Astrocyte (in vitro differentiated cells and primary cell): ENCODE results near the gene PHF14. TPM values are rescaled to one million over a fixed set of nuclear protein-coding genes. Genes with fewer than 3 reads are reported as not detected.

Experiments used
- DNase-seq: peaks from one replicate; pipeline ENCODE4 v3.0.0-alpha.2; 2010; ENCODE audit warnings: low read depth
- FAIRE-seq: peaks from 2 replicates; lab custom pipeline; 2011; peaks lifted over from hg19 to GRCh38; lab: Jason Lieb, UNC
- H2AFZ ChIP-seq: 2 replicates; pipeline ENCODE4 v1.6.0; 2012; ENCODE audit warnings: low read depth, low read length, inconsistent platforms
- H3K27ac ChIP-seq: 2 replicates; pipeline ENCODE4 v1.5.1; 2011; ENCODE audit warnings: low read depth, low read length, inconsistent platforms
- H3K27me3 ChIP-seq: 2 replicates; pipeline ENCODE4 v1.6.0; 2011; ENCODE audit warnings: low read length, inconsistent platforms; ENCODE audit not compliant: insufficient read depth
- H3K36me3 ChIP-seq: 2 replicates; pipeline ENCODE4 v1.5.1; 2011; ENCODE audit warnings: low read length, inconsistent platforms; ENCODE audit not compliant: insufficient read depth
- H3K4me1 ChIP-seq: 2 replicates; pipeline ENCODE4 v1.5.1; 2011; ENCODE audit warnings: low read length, inconsistent platforms; ENCODE audit not compliant: insufficient read depth
- H3K4me2 ChIP-seq: 2 replicates; pipeline ENCODE4 v1.6.0; 2012; ENCODE audit warnings: low read length, inconsistent platforms
- H3K4me3 ChIP-seq: 2 replicates; pipeline ENCODE4 v1.5.1; 2011; ENCODE audit warnings: low read depth, mild to moderate bottlenecking, low read length, inconsistent platforms; ENCODE audit not compliant: insufficient read depth
- H3K79me2 ChIP-seq: 2 replicates; pipeline ENCODE4 v1.6.0; 2012; ENCODE audit warnings: mild to moderate bottlenecking, low read length, inconsistent platforms; ENCODE audit not compliant: insufficient read depth
- H3K9ac ChIP-seq: 2 replicates; pipeline ENCODE4 v1.6.0; 2012; ENCODE audit warnings: mild to moderate bottlenecking, low read length, inconsistent platforms
- H3K9me3 ChIP-seq: 2 replicates; pipeline ENCODE4 v1.5.1; 2012; ENCODE audit warnings: low read depth, mild to moderate bottlenecking, low read length, inconsistent platforms; ENCODE audit not compliant: insufficient read depth
- H4K20me1 ChIP-seq: 2 replicates; pipeline ENCODE4 v1.6.0; 2012; ENCODE audit warnings: low read length, inconsistent platforms; ENCODE audit not compliant: insufficient read depth
- H3K27ac Mint-ChIP-seq: one replicate; pipeline ENCODE4 v1.8.0; 2021; ENCODE audit warnings: mild to moderate bottlenecking, mixed read lengths; ENCODE audit not compliant: unreplicated experiment
- H3K27me3 Mint-ChIP-seq: one replicate; pipeline ENCODE4 v1.8.0; 2021; ENCODE audit warnings: low read depth, mixed read lengths; ENCODE audit not compliant: unreplicated experiment
- H3K36me3 Mint-ChIP-seq: one replicate; pipeline ENCODE4 v1.8.0; 2021; ENCODE audit warnings: low read depth, mixed read lengths; ENCODE audit not compliant: unreplicated experiment
- H3K4me1 Mint-ChIP-seq: one replicate; pipeline ENCODE4 v1.8.0; 2021; ENCODE audit warnings: low read depth, mixed read lengths; ENCODE audit not compliant: unreplicated experiment
- H3K4me3 Mint-ChIP-seq: one replicate; pipeline ENCODE4 v1.8.0; 2021; ENCODE audit warnings: mild to moderate bottlenecking, moderate library complexity, mixed read lengths; ENCODE audit not compliant: unreplicated experiment
- H3K9me3 Mint-ChIP-seq: one replicate; pipeline ENCODE4 v1.8.0; 2021; ENCODE audit warnings: mild to moderate bottlenecking, mixed read lengths; ENCODE audit not compliant: unreplicated experiment
- EZH2 ChIP-seq: IDR thresholded peaks from 2 replicates; pipeline ENCODE4 v1.6.1; 2012; ENCODE audit warnings: mild to moderate bottlenecking, low read length, inconsistent platforms; ENCODE audit not compliant: insufficient read depth
- total RNA-seq: library from RNA; stranded (reverse); gene quantifications from 2 replicates; pipeline ENCODE4 v1.2.1, GENCODE V29; 2021
- TF ChIP-seq, protein P1 (sequence below): IDR thresholded peaks from 2 replicates; pipeline ENCODE4 v1.5.1; 2011; ENCODE audit warnings: low read depth, mild to moderate bottlenecking, inconsistent platforms, low read length, moderate library complexity; ENCODE audit not compliant: insufficient read depth

The PHF14 gene
- total RNA-seq, 1 donor from 2014 or later: 28.8 TPM

DNA sequence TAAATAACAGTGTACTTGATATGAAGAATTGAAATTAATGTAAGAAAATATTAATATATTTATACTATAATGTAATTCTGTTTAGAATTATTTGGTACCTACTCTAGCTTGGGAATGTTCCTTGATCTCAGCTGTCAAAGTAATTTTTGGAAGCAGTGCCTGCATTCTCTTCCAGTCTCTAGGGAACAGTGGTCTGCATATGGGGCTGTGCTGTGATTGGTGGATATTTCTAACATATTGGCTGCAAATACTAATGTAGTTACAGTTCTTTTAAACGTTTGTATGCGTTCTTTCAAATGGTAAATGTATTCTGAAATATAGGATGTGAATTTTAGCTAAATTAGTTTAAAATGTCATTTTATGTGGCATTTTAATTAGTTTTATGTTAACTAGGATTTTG is 87.2 kb downstream of the PHF14 start:
- Histone ChIP-seq H3K9ac (no peak overlapping the region), H3K4me2 (no peak overlapping the region), H4K20me1 (no peaks in the 10 kb centered on the region), H3K4me1 (no peaks in the 10 kb centered on the region), H3K27ac (no peak overlapping the region), H3K79me2 (no peaks in the 10 kb centered on the region), H3K36me3 (peaks cover 1% of the 10 kb centered on the region), H3K9me3 (no peaks in the 10 kb centered on the region), H3K27me3 (no peaks in the 10 kb centered on the region), H3K4me3 (no peak overlapping the region), H2AFZ (no peak overlapping the region)
- TF ChIP-seq EZH2: no peak
- TF ChIP-seq, protein P1, sequence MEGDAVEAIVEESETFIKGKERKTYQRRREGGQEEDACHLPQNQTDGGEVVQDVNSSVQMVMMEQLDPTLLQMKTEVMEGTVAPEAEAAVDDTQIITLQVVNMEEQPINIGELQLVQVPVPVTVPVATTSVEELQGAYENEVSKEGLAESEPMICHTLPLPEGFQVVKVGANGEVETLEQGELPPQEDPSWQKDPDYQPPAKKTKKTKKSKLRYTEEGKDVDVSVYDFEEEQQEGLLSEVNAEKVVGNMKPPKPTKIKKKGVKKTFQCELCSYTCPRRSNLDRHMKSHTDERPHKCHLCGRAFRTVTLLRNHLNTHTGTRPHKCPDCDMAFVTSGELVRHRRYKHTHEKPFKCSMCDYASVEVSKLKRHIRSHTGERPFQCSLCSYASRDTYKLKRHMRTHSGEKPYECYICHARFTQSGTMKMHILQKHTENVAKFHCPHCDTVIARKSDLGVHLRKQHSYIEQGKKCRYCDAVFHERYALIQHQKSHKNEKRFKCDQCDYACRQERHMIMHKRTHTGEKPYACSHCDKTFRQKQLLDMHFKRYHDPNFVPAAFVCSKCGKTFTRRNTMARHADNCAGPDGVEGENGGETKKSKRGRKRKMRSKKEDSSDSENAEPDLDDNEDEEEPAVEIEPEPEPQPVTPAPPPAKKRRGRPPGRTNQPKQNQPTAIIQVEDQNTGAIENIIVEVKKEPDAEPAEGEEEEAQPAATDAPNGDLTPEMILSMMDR: no peak
- Mint-ChIP-seq H3K4me1 (peaks cover 2% of the 10 kb centered on the region), H3K27ac (no peak overlapping the region), H3K27me3 (no peaks in the 10 kb centered on the region), H3K4me3 (no peak overlapping the region), H3K9me3 (no peaks in the 10 kb centered on the region), H3K36me3 (no peaks in the 10 kb centered on the region)
- no peak for DNase-seq
- no peak for FAIRE-seq

DNA sequence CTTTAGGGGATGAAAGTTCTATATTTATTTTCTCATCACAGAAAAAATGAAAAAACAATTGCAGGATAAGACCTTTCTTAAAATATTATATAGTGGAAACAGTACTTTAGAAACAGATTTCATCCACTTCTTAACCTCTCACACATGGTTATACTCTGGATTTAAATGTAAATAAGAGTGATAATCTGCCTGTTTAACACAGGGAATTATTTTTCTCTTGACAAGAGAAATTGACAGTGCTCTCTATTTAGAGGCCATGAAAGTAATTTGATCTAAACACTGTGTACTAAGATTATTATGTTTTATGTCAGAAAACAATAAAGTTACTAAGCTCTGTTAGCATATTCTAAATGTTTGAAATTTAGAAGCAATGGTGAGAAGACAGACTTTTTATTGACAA is 88.4 kb downstream of the PHF14 start:
- no peaks in the 10 kb centered on the region for H3K9me3 ChIP-seq
- no peaks in the 10 kb centered on the region for H3K36me3 Mint-ChIP-seq
- H3K27me3 ChIP-seq: no peaks in the 10 kb centered on the region
- no peaks in the 10 kb centered on the region for H3K9me3 Mint-ChIP-seq
- FAIRE-seq: no peak
- no peak overlapping the region for H2AFZ ChIP-seq
- no peaks in the 10 kb centered on the region for H3K4me1 Mint-ChIP-seq
- H3K27me3 Mint-ChIP-seq: no peaks in the 10 kb centered on the region
- no peak overlapping the region for H3K27ac Mint-ChIP-seq
- TF ChIP-seq EZH2: no peak
- TF ChIP-seq, protein P1: no peak
- no peak overlapping the region for H3K4me3 Mint-ChIP-seq
- no peaks in the 10 kb centered on the region for H4K20me1 ChIP-seq
- no peaks in the 10 kb centered on the region for H3K4me1 ChIP-seq
- H3K36me3 ChIP-seq: peaks cover 4% of the 10 kb centered on the region
- no peaks in the 10 kb centered on the region for H3K79me2 ChIP-seq
- H3K27ac ChIP-seq: no peak overlapping the region
- DNase-seq: no peak
- no peak overlapping the region for H3K4me2 ChIP-seq
- no peak overlapping the region for H3K4me3 ChIP-seq
- H3K9ac ChIP-seq: no peak overlapping the region

DNA sequence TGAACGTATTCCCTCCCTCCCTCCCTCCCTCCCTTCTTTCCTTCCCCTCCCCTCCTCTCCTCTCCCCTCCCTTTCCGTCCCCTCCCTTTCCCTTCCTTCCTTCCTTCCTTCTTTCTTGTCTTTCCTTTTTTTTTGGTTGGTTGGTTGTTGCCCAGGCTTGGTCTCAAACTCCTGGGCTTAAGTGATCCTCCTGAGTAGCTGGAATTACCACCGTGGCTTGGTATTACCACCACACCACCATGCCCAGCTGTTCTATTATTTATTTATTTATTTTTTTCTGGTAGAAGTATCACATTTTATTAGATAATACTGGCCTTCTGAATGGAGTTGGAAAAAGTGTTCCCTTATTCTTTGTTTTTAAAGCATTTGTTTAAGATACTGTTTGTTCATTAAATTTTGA is 95.9 kb downstream of the PHF14 start:
- H4K20me1 ChIP-seq: no peaks in the 10 kb centered on the region
- H3K79me2 ChIP-seq: no peaks in the 10 kb centered on the region
- H3K4me1 ChIP-seq: no peaks in the 10 kb centered on the region
- TF ChIP-seq EZH2: no peak
- TF ChIP-seq, protein P1: no peak
- Mint-ChIP-seq H3K4me3 (no peak overlapping the region), H3K27ac (no peak overlapping the region), H3K4me1 (no peaks in the 10 kb centered on the region), H3K27me3 (no peaks in the 10 kb centered on the region), H3K36me3 (peaks cover 4% of the 10 kb centered on the region), H3K9me3 (no peaks in the 10 kb centered on the region)
- DNase-seq (no peak), FAIRE-seq (no peak)
- no peaks in the 10 kb centered on the region for H3K27me3 ChIP-seq
- H3K27ac ChIP-seq: no peak overlapping the region
- H3K9ac ChIP-seq: no peak overlapping the region
- no peak overlapping the region for H2AFZ ChIP-seq
- H3K36me3 ChIP-seq: peaks cover 4% of the 10 kb centered on the region
- H3K9me3 ChIP-seq: no peaks in the 10 kb centered on the region
- no peak overlapping the region for H3K4me3 ChIP-seq
- no peak overlapping the region for H3K4me2 ChIP-seq
